IPS-18c (cell line): ENCODE data around the gene CARD8.
A peak's percentile ranks its signal among the peaks of the same experiment; 100 is the strongest.

Source experiments
- H3K4me3 ChIP-seq: 2 replicates; pipeline ENCODE4 v1.7.0; 2013; ENCODE audit warnings: low read depth, mild to moderate bottlenecking, low read length, moderate library complexity; ENCODE audit not compliant: insufficient read depth
- H3K9me3 ChIP-seq: one replicate; pipeline ENCODE4 v1.6.1; 2013; ENCODE audit warnings: mild to moderate bottlenecking, low read length, moderate library complexity; ENCODE audit not compliant: control insufficient read depth, insufficient read depth

Gene CARD8

DNA sequence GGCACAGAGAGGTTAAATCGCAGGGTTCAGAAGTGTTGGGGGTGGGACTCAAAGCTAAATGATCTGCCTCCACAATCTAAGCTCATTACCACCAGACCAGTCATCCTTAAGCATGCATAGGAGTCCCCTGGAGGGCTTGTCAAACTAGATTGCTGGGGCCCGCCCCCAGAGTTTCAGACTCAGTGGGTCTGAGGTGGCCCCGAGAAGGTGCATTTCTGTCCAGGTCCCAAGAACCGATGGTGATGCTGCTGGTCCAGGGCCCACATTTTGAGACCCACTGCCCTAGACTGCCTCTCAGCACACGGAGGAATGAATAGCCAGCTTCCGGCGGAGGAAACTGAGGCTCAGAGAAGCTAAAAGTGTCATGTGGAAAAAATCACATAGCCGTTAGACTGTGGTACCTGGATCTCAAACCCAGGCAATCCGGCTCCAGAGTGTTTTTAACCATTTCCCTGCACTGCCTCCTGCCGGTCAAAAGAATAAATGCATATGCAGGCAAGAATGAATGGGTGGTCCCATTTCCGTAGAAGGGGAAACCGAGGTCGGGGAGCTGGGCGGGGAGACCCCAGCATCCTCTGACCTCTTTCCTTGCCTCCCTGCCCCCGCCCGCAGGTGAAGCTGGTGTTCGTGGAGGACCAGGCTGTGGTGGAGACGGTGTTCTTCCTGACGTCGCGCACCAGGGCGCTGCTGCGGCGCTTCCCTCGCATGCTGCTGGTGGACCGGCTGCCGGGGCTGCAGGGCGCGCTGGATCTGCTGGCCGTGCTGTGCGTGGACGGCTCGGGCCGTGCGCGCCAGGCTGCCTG is 61.5 kb downstream of the CARD8 start:
- Histone ChIP-seq H3K4me3 (no peak overlapping the region), H3K9me3 (peaks cover 2% of the 10 kb centered on the region)

GRCh38 chr19:48192750-48193149 is 63.0 kb downstream of the CARD8 start:
- no peak overlapping the region for H3K4me3 ChIP-seq
- H3K9me3 ChIP-seq = peaks cover 2% of the 10 kb centered on the region

- no peak overlapping the region for H3K4me3 ChIP-seq
- H3K9me3 ChIP-seq = peaks cover 2% of the 10 kb centered on the region
These were observed 64.8 kb downstream of the CARD8 start for GRCh38 chr19:48190885-48191284.

GRCh38 chr19:48190288-48190884 is 65.3 kb downstream of the CARD8 start:
- H3K4me3 ChIP-seq = no peak overlapping the region
- peaks cover 2% of the 10 kb centered on the region for H3K9me3 ChIP-seq

GRCh38 chr19:48186541-48186991 is 69.1 kb downstream of the CARD8 start:
- no peaks in the 10 kb centered on the region for H3K9me3 ChIP-seq
- H3K4me3 ChIP-seq = no peak overlapping the region

DNA sequence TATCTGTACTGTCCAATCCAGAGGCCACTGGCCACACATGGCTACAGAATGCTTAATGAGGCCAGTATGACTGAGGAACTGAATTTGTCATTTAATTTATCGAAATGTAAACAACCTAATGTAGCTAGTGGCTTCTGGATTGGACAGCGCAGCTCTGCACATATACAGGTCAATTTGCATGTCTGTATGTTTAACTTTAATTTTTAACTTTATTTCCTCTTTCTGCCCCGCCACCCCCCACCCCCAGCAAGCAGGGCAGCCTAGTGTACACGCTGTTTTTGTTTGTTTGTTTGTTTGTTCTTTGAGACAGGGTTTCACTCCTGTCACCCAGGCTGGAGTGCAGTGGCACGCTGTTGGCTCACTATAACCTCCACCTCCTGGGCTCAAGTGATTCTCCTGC is 69.7 kb downstream of the CARD8 start:
- Histone ChIP-seq H3K4me3 (no peak overlapping the region), H3K9me3 (no peaks in the 10 kb centered on the region)

GRCh38 chr19:48183356-48183755 is 72.4 kb downstream of the CARD8 start:
- H3K4me3 ChIP-seq = no peak overlapping the region
- no peaks in the 10 kb centered on the region for H3K9me3 ChIP-seq

DNA sequence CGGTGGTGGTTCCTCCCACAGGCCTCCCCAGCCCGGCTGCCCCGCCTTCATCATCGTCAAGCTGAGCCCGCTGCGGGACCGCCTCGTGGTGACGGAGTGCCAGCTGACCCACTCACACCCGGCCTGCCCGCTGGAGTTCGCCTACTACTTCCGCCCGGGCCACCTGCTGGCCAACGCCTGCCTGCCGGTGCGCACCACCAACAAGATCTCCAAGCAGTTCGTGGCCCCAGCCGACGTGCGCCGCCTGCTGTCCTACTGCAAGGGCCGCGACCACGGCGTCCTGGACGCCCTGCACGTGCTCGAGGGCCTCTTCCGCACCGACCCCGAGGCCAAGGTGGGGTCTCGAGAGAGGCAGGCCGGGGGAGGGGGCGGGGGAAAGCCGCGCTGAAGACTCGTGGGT is 73.3 kb downstream of the CARD8 start:
- Histone ChIP-seq H3K4me3 (no peak overlapping the region), H3K9me3 (no peaks in the 10 kb centered on the region)

DNA sequence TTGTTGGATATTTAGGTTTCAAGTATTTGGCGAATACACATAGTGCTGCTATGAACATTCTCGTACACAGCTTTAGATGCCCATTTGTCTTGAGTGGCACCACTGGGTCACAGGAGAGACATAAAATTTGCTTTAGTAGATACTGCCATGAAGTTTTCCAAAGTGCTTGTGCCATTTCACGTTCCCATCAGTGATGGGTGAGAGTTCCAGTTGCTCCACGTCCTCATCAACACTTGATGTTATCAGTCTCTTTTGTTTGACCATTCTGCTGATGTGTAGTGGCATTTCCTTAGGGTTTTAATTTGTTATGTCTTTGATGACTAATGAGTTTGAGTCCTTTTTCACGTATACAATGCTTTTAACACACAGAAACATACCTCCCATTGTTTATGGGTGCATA is 74.2 kb downstream of the CARD8 start:
- Histone ChIP-seq H3K4me3 (no peak overlapping the region; the same call in 1 of the 2 replicates), H3K9me3 (no peaks in the 10 kb centered on the region)

- Histone ChIP-seq H3K9me3 (no peaks in the 10 kb centered on the region), H3K4me3 (no peak overlapping the region)
These were observed 79.5 kb downstream of the CARD8 start for GRCh38 chr19:48176226-48176625.

- no peak overlapping the region for H3K4me3 ChIP-seq
These were observed 80.1 kb downstream of the CARD8 start for GRCh38 chr19:48175578-48175977.

DNA sequence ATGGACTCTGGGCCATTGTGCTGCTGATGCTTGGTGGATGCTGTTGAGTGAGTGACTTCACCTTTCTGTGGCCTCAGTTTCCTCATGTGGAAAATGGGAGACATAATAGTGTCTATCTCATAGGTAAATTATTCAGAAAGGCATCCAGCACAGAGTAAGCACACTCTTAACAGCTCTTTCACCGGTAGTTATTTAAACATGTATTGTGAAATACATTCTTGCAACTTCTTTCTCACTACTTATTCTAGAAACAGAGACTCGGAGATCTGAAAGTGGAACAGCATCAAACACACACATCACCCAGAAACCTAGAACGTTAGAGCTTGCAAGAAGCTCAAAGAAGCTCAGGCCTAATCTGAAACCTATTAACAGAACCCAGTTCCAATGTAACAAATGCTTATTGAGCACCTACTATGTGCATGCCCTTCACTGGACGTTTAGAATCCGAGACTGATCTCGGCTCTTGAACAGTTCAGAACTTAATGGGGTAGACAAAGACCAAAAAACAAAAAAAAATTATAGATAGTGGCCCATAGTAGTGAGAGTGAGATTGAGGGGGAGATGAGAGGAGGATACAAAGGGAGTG is 81.2 kb downstream of the CARD8 start:
- Histone ChIP-seq H3K9me3 (peaks cover 3% of the 10 kb centered on the region), H3K4me3 (no peak overlapping the region)

More at GRCh38 chr19:48175578-48175977, 80.1 kb downstream of the CARD8 start:
- peaks cover 3% of the 10 kb centered on the region for H3K9me3 ChIP-seq

DNA sequence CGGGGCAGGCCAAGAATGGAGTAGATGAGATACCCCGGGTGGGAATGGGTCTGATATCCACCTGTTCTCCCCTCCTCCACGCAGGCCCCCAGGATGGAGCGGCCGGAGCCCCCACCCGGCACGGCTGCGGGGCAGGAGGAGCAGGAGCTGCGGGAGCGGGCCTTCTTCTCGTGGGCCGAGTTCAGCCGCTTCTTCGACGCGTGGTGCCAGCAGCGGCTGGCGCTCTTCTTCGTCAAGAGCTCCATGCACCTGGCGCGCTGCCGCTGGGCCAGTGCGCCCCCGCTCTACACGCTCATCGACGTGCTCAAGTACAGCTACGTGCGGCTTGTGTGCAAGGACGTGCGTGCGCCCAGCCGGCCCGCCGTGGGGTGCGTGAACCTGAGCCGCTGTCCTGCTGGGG is 84.0 kb downstream of the CARD8 start:
- Histone ChIP-seq H3K9me3 (peaks cover 3% of the 10 kb centered on the region), H3K4me3 (0 out of 2 replicates have a peak overlapping the region, but pooled peaks have one; percentile 100)

DNA sequence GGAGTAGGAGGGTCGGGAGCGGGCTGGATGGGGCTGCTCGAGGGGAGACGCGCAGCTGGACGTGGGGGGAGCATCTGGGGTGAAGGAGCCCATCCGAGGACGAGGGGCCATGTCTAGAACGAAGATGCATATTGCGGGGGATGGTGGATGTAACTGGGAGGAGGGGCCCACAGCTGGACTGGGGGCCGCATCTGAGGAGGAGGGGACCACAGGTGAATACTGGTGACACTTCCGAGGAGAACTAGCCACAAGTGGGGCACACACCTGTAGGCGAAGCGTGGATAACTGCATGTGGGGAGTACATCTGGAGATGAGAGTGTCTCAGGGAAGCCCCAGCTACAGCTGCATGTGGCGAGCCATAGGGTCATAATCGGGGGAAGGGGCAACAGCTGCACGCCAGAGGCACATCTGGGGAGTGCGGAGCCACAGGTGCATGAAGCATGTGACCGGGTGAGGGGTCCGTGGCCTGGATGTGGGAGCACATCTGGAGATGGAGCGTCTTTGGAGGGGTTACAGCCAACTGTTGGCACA is 84.8 kb downstream of the CARD8 start:
- peak overlapping the region; percentile 100 for H3K4me3 ChIP-seq

DNA sequence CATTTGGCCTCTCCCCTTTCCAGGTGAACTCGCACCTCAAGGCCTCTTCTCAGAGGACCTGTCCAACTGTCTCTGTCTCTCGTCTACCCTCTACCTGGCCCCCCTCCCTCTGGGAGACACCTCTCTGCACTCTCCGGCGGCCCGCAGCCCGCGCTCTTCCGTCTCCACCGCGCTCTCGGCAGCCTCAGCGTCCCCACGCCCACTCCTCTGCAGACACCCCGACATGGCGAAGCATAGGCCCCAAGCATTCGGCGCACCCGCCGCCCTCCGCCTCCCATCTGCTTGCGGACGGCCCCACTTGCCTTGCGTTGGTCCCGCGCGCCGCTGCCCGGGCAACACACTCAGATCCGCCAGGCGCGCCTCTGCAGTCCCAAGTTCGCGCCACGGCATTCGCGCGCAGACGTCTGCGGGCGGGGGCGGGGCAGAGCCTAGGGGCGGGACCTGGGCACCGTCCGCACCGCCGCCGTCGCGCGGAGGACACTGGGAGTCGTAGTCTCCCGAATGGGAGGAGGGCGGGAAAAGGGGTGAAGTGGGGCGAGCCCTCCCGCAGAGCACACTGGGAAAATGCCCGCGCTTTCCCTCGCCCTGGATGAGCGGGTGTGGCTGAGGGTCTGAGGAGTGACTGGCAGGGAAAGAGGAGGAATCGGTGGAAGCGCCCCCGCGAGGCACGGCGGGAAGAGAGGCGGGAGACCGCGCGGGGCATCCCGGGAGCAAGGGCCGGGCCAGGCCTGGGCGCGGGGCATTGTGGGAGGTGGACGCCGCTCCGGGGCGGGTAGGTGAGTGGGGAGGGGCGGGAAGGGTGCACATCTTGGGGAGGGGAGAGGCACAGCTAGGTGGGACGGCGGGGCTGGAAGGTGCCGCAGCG is 85.5 kb downstream of the CARD8 start, which contains the start of the genes LIG1 and ZSWIM9:
Gene LIG1 (minus strand): TSS at position 406 of the 865 bp plus-strand sequence. CDS start 4,778 bp downstream, outside the sequence.
Gene ZSWIM9 (plus strand): TSS at position 742 of the 865 bp plus-strand sequence. CDS start 1,123 bp downstream, outside the sequence.
- Histone ChIP-seq H3K4me3 (peak within 1 kb of the TSS; percentile 100), H3K9me3 (peaks cover 3% of the 10 kb centered on the region)

More for the DNA sequence above, 84.8 kb downstream of the CARD8 start:
- H3K9me3 ChIP-seq = peaks cover 3% of the 10 kb centered on the region

DNA sequence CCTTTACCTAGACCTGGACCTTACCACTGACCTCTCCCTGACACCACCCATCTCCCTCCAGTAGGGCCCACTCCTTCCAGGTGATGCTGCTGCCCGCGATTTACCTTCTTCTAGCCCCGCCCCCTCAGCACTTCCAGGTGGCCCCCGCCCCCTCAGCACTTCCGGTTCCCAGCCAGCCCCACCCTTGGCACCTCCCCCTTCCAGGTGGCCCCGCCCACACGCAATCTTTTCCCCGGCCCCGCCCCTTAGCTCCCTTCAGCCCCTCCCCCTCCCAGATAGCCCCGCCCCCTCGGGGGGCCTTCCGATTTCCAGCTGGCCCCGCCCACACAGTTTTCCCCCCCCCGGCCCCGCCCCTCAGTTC is 86.2 kb downstream of the CARD8 start:
- H3K4me3 ChIP-seq = peak overlapping the region; percentile 100
- H3K9me3 ChIP-seq = peaks cover 3% of the 10 kb centered on the region

DNA sequence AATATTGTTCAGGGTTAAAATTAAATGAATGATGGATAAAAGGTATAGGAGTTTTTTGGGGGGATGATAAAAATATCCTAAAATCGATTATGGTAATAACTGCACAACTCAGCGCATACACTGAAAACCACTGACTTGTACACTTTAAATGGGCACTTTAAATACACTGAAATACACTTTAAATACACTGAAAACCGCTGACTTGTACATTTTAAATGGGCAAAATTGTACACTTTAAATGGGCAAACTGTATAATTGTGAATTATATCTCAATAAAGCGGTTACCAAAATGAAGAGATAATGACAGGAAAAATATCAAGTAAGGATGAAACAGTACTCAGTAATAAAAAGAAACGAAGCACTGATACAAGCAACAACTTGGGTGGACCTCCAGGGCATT is 87.0 kb downstream of the CARD8 start:
- no peak overlapping the region for H3K4me3 ChIP-seq
- H3K9me3 ChIP-seq = peaks cover 3% of the 10 kb centered on the region
